Hematopoietic multipotent progenitor cell (in vitro differentiated cells): ENCODE data around the gene SFMBT2. TPM values are rescaled to one million over a fixed set of nuclear protein-coding genes. Genes with fewer than 3 reads are reported as not detected.
"Not testable (repeated sequence)": the region's sequence is repeated elsewhere in the genome, so short reads cannot be mapped to it uniquely, and the experiment has no call there.

Source experiments
- DNase-seq, 3 donors: peaks; one replicate each; pipeline ENCODE4 v3.0.0-alpha.2; 2011 to 2015; ENCODE audit warnings: low read depth in 2 of 3, low spot score in 2 of 3
- total RNA-seq: library from RNA; depleted of rRNA; stranded (reverse); fragments of >200 nt; gene quantifications from one replicate; pipeline ENCODE4 v1.2.3, GENCODE V29; 2012

Gene SFMBT2
- total RNA-seq, 1 donor, result 4.3 TPM

DNA sequence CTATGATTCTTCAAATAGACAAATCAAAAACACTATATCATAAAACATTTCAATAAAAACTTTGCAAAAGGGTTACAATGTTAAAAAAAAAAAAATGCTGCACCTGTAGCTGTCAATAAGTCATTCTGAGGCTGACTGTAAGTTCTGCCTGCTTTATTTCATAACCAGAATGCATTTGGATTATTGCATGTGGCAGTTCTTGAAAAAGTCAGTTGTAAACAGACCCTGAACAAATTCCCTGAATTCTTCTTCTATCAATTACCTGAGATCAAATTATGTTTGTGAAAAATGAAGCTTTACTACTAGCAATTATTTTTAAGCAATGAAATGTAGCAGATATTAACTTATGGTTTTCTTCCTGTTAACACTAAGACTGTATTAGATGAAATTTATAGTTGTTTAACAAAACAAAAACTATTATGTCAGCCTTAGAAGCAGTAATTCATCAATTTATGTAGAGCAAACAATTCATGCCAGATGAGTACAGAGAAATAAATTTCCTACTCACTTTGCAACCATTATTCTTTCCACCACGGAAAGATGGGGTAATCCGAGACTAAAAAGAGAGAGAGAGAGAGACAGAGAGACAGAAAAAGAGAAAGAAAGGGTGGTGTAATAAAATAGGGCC lies 107.8 kb downstream of the SFMBT2 start:
- no peak for DNase-seq

DNA sequence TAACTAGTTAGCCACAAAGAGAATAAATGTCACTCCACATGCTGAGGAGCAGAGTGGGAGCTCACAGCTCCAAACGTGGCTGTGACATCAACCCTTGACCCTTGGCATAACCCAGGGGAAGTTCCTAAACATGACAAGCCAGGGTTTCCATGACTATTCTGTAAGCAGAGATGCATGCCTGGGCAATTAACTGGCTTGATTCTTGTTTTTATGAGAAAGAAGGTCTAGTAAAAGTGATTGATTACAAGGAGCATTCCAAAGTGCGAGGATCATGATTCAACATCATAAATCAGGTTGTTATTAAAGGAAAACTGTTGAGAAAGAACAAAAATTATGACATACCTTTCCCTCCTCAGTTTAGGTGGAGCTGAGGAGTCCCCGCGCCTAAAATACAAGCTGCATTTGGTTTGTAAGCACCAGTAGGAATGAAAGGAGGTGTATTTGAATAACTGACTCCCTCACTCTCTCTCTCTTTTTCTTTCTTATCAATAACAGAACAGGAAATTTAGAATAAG lies 108.4 kb downstream of the SFMBT2 start:
- no peak for DNase-seq

DNA sequence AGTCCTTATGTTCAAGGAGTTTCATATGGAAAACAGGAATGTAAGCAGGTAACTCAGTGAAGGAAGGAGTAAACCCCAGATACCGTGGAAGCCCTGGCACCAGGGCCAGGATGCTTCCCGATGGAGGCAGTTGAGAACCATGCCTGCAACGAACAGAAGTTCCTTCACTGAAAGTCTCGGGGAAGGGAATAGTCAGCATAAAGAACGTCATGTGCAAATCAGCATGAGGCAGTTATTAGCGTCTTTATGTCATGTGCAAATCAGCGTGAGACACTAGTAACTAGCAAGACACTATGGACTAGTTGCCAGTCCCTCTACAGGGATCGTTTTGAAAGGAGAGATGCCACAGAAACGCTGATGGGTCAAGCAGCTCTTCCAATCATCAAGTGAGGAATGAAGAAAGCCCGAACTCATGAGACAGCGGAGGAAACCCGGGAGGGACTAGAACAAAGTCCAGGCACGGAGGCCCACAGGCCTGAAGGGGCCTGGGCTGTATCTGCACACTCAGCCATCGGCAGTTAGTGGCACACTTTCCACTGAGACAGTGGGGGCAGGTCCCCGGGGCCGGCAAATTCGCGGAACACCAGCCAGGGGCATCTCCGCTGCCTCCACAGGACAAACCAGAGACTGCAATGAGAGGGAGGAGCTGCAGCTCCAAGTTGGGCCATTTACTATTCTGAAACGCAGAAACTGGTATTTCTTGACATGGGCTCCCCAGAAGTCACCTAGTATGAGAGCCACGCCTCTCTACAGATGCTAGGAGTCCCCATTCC lies 109.6 kb downstream of the SFMBT2 start:
- no peak for DNase-seq

DNA sequence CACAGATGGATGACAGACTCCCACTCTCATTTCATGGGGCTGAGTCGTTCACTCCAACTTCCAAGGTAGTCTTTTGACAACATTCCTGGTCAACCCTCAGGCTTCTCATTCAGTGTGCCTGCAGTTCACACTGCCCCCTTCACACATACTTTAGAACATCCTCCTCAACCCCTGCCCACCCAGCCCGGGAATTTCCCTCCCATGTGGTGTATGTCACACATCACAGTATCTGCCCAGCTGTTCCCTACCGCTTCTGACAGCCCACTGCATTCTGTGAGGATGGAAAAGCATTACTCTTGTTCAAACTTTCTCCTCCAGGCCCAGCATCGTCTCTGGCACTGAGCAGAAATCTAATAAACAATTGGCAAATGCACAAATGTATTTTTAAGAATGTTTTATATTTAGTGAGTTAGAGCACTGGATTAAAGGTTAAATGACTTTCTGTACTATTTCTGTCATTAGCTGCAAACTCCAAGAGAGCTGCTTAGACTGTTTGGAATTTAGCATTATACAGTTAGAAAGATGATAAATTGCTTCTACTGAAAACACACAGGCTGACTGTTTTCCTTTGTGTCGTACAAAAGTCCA lies 110.4 kb downstream of the SFMBT2 start:
- DNase-seq, result no peak

DNA sequence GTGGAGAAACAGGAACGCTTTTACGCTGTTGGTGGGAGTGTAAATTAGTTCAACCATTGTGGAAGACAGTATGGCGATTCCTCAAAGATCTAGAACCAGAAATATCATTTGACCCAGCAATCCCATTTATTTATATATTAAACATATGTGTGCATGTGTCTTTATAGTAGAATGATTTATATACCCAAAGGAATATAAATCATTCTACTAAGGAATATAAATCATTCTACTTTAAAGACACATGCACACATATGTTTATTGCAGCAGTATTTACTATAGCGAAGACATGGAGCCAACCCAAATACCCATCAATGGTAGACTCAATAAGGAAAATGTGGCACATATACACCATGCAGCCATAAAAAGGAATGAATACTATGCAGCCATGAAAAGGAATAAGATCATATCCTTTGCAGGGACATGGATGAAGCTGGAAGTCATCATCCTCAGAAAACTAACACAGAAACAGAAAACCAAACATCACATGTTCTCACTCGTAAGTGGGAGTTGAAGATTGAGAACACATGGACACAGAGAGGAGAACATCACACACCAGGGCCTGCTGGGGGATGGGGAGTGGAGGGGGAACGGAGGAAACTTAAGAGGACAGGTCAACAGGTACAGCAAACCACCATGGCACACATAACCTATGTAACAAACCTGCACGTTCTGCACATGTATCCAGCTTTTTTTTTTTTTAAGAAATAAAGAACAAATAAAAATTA lies 111.1 kb downstream of the SFMBT2 start:
- DNase-seq, result not testable (repeated sequence)

DNA sequence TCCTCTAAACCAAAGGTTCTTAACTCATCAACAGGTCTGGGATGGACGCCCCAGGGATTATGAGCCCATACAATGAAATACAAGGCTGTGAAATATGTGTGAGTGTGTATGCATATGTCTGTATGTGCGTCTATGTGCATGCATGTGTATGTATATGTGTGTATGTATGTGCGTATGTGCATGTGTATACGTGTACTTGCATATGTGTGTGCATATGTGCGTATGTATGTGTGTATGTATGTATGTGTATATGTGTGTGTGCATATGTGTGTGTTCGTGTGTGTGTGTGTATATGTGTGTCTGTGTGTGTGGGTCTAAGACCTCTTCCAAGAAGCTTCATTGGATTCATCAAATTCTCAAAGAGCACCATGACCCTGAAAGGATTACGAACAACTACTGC lies 112.3 kb downstream of the SFMBT2 start:
- DNase-seq, result no peak

DNA sequence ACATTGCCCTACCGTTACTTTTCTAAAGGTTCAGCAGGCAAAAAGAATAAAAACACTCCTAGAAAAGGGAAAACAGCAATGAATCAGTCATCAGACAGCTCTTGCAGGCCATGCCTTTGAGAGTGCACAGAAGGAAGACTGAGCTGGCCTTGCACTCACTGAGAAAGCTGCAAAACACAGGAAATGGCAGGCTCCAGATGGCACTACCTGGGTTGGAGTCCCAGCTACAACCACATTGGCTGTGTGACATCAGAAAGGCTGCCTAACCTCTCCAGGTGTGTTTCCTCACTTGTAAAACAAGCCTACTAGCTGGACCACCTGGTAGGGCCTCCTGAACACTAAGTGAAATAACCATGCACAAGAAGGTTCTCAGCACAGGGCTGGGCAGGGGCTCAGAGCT lies 113.7 kb downstream of the SFMBT2 start:
- DNase-seq, result no peak

DNA sequence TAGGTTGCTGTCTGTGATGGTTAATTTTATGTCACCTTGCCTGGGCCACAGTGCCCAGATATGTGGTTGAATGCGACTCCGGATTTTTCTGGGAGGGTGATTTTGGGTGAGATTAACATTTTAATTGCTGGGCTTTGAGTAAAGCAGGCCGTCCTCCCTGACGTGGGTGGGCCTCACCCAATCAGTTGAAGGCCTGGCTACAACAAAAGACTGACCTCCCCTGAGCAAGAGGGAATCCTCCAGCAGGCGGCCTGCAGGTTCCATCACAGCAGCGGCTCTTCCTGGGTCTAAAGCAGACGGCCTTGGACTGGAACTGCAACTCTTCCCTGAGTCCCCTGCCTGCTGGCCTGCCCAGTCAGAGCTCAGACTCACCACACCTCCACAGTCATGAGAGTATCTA lies 114.2 kb downstream of the SFMBT2 start:
- DNase-seq, result no peak

DNA sequence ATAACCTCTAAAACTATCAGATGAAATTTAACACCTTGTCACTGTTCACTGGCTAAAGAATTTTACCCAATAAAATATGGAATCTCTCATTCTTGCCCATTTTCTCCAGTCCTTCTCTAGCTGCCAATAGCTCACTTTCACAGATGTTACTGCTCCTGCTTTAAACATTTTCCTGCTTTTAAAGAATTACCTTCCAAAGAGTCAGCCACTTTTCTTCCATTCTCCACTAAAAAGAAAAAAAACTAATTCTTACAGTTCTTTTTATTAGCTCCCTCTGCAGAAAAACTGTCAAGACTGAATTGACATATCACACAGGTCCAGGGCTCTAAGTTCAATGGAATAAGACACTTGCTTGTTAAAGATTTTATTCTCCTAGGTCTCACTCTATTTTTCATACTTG lies 114.8 kb downstream of the SFMBT2 start:
- DNase-seq, result no peak

DNA sequence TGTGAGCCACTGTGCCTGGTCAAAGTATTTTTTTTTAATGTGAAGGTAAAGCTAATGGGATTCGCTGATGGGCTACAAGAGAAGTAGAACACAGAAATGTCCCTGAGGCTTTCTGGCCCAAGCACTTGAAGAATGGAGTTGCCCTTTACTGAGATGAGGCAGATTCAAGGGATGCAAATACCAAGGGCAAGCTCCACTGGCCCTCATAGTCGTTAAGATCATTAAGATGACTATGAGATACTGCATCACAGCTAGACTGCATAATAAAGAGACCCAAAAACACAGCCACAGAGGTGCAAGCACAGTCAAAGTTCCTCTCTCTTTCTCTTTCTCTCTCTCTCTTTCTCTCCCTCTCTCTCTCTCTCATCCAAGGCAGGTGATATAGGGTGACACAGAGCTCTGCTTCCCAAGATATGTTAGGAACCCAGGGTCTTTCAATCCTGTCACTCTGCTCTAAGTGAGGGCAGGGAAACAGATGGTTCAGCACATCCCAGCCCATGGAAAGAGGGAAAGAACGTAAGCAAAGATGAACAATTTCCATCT lies 117.4 kb downstream of the SFMBT2 start:
- no peak for DNase-seq

DNA sequence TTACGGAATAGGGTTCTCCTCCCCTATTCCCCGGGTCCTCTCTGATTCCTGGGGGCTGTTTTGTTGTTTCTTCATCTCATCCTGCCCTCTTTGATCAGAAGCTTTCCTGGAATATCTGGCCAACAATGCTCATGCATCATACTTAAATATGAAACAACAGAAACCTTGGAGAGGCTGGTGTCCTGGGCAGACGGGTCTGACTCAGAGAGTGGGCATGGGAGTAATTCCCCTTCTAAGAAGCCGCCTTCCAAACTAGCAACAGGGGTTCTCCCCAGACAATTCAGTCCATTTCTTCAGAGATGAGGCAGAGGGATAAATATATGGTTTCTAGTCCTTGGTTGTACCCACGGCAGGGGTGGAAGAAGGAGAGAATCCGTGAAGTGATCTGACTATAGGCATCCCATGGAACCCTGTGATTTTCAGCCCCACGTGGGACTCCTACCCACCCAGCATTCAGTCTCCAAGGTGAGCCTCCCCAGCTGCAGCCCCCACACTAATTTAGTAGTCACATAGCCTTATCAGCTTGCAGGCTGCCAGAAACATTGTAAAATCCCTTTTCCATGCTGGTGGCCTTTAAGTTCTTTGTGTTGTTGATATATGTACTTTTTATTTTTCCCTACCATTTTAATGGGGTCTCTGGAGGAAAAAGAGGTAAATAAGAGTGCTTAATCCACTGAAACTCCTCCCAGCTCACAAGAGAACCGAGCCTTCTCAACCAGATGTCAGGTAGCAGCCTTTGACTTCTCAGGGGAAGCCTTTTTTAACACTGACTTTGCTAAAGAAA lies 119.2 kb downstream of the SFMBT2 start:
- no peak for DNase-seq

DNA sequence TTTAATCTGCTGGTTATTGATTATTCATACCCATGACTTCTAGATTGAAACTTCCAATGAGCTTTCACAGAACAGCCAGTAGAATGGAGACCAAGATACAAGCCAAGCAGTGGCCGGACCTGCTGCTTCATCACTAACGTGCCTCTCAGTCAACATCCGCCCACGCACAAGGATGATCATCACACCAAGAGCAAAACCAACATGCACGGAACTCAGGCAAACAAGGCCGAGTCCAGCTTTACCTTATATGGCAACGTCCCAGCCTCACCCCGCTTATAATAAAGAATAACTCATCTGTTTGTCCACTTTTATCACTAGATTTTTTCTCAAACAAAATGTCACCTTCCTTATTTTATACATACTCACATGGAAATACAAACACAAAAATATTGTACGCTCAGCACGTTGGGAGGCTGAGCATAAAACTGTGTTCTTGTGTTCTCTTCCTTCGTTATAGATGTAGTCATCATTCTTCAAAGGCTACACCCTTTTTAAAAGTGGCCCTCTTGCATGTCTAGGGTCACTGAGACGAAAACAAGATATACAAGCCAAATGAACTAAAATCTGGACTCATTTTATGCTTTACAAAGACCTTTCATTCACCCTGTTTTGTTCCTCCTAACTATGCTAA lies 122.7 kb downstream of the SFMBT2 start:
- DNase-seq, result no peak

DNA sequence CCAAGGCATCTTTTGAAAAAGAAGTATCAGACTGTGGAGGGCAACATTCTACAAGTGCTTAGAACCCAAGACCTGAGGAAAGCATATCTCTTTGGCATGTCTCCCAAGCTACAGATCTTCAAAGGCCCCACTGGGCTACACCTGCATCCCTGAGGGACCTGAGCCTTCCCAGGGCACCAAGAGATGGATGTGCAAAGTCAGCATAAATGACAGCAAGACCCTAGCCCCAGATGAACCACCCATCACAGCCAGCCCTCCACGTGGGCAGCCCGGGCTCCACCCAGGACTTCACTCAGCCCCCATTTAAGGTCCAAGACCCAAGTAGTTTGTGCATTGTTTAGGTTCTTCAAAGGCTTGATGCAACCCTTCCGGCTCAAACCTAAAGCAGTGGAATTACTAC lies 123.5 kb downstream of the SFMBT2 start:
- DNase-seq, result no peak

DNA sequence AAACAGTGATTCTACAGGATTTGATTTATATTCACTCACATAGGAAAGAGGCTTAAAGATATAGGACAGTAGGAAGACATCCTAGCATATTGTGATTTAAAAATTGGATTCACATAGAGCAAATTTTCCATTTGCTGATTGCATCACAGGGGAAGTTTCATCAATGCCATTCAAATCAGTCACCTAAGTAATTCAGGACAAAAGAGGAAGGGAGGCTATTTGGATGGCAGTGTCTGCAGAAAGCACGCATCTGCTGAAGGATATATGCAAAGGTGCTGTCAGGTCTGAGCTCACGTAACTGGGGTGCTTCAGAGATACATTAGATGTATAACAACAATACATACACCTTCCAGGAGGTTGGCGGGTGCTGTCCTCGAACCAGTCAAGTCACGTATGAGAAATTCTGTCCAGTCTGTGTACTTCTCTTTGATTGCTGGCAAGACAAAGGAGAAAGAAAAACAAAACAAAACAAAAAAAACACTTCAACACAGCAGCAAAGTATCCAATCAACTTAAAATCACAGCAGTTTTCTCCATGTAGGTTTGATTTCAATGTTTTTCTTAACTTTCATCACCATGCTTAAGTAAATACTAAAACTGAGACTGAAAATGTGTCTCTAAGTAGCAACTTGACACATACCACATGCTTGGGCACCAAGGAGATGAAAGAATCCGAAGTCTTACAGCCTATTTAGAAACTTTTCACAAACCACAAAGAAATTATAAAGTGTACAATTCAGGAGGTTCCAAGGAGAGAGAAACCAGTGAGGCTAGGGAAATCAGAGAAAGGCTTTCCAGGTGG lies 125.1 kb downstream of the SFMBT2 start:
- no peak for DNase-seq

DNA sequence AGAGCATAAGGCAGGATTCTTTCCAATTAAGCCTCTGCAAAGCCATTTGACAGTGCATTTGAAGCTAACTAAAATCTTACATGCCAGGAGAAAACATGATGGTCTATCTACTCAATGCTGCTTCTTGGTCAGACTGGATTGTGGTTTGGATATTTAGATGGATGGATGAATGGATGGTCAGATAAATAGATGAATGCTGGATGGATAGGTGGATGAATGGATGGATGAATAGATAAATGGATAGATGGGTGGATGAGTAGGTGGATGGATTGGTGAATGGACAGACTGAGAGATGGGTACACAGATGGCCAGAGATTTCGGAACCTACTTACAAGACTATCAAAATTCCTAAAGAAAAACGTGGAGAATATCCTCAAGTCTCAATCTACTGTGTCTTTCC lies 127.6 kb downstream of the SFMBT2 start:
- no peak for DNase-seq

DNA sequence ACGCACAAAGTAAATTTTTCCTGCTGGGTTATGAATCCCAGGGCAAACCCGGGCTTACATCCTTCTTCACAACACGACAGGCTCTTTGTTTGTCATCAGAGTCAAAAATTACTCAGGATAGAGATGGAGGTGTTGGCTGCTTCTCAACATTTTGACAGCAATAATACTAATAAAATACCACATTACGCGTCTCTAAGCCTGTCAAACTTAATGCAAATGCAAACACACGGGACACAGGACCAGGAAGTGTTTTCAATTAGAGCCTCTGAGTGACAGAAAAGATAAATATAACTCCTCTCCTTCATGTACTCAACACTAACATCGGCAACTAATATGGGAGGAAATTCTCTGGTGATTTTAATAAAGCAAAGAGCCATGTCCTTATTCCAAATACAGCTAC lies 128.4 kb downstream of the SFMBT2 start:
- DNase-seq, result no peak

DNA sequence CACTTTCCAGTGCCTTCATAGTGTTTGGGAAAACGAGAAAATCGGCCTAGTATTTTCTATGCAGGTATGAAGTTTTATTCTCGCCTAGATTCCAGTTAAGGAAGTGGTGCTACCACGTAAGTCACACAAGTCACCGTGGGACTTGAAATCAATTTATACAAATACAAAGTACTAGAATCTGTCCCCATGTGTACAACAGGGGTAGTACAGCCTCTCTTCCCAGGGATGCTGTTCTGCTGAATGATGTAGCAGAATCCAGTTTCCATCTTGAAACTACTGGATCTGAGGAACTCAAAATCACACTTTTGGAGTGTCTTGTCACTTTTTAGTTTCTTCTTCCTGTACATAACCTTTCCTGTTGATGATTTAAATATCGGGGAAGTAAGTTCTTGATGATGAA lies 129.4 kb downstream of the SFMBT2 start:
- no peak for DNase-seq

DNA sequence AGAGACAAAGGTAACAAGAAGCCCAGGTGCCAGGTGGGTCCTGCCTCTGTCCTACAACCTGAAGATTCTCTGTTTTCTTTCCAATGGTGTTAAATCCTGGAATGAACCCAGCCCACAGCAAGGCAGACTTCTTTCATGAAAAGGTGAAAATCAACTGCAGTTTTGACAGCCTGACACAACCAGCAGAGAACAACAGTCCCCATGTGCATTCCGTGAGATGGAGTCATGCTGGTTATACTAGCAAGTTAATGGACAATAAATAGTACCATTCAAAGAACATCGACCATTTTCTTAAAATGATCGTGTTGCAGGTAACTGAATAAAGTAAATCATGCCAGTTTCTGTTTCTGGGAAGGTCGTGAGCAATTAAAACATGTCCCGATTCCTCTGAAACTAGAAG lies 131.5 kb downstream of the SFMBT2 start:
- DNase-seq, result no peak

DNA sequence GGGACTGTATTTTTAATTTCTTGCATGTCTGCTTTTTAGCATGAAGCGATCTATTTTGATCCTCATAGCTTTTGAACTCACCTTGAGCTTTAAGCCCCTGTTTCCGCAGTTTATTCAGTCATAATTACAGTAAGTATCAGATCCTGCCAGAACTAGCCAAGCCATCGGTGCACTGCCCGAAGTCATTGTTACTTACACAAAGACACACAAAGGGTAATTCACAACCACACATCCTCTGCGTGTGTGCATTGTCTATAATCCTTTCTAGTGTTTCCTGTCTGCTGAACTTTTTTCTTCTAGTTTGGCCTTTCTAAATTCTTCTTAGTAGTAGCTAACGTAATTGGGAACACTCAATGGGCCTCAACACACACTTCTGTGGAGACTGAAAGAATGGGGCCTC lies 133.0 kb downstream of the SFMBT2 start:
- no peak for DNase-seq
